ENCODE data around the gene TRIM56. TPM values are rescaled to one million over a fixed set of nuclear protein-coding genes. Genes with fewer than 3 reads are reported as not detected.
A peak's percentile ranks its signal among the peaks of the same experiment; 100 is the strongest.

TRIM56 gene
- total RNA-seq, 1 experiment from 2014 or later, result 23.1 TPM

DNA sequence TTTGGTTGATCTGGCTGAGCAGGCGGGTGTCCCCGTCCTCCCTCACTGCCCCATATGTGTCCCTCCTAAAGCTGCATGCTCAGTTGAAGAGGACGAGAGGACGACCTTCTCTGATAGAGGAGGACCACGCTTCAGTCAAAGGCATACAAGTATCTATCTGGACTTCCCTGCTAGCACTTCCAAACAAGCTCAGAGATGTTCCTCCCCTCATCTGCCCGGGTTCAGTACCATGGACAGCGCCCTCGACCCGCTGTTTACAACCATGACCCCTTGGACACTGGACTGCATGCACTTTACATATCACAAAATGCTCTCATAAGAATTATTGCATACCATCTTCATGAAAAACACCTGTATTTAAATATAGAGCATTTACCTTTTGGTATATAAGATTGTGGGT is 26.9 kb upstream of the TRIM56 start (continued):
- TF ChIP-seq, protein P1, sequence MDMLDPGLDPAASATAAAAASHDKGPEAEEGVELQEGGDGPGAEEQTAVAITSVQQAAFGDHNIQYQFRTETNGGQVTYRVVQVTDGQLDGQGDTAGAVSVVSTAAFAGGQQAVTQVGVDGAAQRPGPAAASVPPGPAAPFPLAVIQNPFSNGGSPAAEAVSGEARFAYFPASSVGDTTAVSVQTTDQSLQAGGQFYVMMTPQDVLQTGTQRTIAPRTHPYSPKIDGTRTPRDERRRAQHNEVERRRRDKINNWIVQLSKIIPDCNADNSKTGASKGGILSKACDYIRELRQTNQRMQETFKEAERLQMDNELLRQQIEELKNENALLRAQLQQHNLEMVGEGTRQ (CRISPR knock-in tag; IDR thresholded peaks at IDR 0.05), result no peak
- TF ChIP-seq ATF1 (CRISPR knock-in tag; IDR thresholded peaks at IDR 0.05), result no peak
- peak; percentile 23; the same call in 1 of the 2 replicates for TF ChIP-seq FOXP1 (CRISPR knock-in tag; IDR thresholded peaks at IDR 0.05; ENCODE audit: borderline replicate concordance)
- TF ChIP-seq OVOL2 (CRISPR knock-in tag; IDR thresholded peaks at IDR 0.05; ENCODE audit: borderline replicate concordance), result no peak
- TF ChIP-seq, protein P2, sequence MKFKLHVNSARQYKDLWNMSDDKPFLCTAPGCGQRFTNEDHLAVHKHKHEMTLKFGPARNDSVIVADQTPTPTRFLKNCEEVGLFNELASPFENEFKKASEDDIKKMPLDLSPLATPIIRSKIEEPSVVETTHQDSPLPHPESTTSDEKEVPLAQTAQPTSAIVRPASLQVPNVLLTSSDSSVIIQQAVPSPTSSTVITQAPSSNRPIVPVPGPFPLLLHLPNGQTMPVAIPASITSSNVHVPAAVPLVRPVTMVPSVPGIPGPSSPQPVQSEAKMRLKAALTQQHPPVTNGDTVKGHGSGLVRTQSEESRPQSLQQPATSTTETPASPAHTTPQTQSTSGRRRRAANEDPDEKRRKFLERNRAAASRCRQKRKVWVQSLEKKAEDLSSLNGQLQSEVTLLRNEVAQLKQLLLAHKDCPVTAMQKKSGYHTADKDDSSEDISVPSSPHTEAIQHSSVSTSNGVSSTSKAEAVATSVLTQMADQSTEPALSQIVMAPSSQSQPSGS (CRISPR knock-in tag; IDR thresholded peaks at IDR 0.05; ENCODE audit: borderline replicate concordance, low read depth), result 0 out of 2 replicates have a peak, but pooled peaks have one; percentile 27
- peak; percentile 87; the same call in 1 of the 2 replicates for TF ChIP-seq ETV6 (CRISPR knock-in tag; IDR thresholded peaks at IDR 0.05)
- TF ChIP-seq, protein P3, sequence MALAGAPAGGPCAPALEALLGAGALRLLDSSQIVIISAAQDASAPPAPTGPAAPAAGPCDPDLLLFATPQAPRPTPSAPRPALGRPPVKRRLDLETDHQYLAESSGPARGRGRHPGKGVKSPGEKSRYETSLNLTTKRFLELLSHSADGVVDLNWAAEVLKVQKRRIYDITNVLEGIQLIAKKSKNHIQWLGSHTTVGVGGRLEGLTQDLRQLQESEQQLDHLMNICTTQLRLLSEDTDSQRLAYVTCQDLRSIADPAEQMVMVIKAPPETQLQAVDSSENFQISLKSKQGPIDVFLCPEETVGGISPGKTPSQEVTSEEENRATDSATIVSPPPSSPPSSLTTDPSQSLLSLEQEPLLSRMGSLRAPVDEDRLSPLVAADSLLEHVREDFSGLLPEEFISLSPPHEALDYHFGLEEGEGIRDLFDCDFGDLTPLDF (CRISPR knock-in tag; IDR thresholded peaks at IDR 0.05), result 0 out of 2 replicates have a peak, but pooled peaks have one; percentile 62
- no peak for TF ChIP-seq ZNF423 (CRISPR knock-in tag; IDR thresholded peaks at IDR 0.05)
- TF ChIP-seq FOXK1 (CRISPR knock-in tag; IDR thresholded peaks at IDR 0.05), result peak; percentile 93
- TF ChIP-seq, protein P4, sequence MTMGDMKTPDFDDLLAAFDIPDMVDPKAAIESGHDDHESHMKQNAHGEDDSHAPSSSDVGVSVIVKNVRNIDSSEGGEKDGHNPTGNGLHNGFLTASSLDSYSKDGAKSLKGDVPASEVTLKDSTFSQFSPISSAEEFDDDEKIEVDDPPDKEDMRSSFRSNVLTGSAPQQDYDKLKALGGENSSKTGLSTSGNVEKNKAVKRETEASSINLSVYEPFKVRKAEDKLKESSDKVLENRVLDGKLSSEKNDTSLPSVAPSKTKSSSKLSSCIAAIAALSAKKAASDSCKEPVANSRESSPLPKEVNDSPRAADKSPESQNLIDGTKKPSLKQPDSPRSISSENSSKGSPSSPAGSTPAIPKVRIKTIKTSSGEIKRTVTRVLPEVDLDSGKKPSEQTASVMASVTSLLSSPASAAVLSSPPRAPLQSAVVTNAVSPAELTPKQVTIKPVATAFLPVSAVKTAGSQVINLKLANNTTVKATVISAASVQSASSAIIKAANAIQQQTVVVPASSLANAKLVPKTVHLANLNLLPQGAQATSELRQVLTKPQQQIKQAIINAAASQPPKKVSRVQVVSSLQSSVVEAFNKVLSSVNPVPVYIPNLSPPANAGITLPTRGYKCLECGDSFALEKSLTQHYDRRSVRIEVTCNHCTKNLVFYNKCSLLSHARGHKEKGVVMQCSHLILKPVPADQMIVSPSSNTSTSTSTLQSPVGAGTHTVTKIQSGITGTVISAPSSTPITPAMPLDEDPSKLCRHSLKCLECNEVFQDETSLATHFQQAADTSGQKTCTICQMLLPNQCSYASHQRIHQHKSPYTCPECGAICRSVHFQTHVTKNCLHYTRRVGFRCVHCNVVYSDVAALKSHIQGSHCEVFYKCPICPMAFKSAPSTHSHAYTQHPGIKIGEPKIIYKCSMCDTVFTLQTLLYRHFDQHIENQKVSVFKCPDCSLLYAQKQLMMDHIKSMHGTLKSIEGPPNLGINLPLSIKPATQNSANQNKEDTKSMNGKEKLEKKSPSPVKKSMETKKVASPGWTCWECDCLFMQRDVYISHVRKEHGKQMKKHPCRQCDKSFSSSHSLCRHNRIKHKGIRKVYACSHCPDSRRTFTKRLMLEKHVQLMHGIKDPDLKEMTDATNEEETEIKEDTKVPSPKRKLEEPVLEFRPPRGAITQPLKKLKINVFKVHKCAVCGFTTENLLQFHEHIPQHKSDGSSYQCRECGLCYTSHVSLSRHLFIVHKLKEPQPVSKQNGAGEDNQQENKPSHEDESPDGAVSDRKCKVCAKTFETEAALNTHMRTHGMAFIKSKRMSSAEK (CRISPR knock-in tag; IDR thresholded peaks at IDR 0.05; ENCODE audit: borderline replicate concordance), result no peak
- no peak; the same call in 1 of the 2 replicates for TF ChIP-seq SMAD3 (CRISPR knock-in tag; IDR thresholded peaks at IDR 0.05; ENCODE audit: borderline replicate concordance)
- 0 out of 2 replicates have a peak, but pooled peaks have one; percentile 53 for TF ChIP-seq NFE2L1 (CRISPR knock-in tag; IDR thresholded peaks at IDR 0.05)
- no peak for TF ChIP-seq EMX1 (CRISPR knock-in tag; IDR thresholded peaks at IDR 0.05)
- no peak for TF ChIP-seq SOX15 (CRISPR knock-in tag; IDR thresholded peaks at IDR 0.05)
- TF ChIP-seq, protein P5, sequence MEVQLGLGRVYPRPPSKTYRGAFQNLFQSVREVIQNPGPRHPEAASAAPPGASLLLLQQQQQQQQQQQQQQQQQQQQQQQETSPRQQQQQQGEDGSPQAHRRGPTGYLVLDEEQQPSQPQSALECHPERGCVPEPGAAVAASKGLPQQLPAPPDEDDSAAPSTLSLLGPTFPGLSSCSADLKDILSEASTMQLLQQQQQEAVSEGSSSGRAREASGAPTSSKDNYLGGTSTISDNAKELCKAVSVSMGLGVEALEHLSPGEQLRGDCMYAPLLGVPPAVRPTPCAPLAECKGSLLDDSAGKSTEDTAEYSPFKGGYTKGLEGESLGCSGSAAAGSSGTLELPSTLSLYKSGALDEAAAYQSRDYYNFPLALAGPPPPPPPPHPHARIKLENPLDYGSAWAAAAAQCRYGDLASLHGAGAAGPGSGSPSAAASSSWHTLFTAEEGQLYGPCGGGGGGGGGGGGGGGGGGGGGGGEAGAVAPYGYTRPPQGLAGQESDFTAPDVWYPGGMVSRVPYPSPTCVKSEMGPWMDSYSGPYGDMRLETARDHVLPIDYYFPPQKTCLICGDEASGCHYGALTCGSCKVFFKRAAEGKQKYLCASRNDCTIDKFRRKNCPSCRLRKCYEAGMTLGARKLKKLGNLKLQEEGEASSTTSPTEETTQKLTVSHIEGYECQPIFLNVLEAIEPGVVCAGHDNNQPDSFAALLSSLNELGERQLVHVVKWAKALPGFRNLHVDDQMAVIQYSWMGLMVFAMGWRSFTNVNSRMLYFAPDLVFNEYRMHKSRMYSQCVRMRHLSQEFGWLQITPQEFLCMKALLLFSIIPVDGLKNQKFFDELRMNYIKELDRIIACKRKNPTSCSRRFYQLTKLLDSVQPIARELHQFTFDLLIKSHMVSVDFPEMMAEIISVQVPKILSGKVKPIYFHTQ (CRISPR knock-in tag; IDR thresholded peaks at IDR 0.05), result no peak
- TF ChIP-seq TEAD1 (CRISPR knock-in tag; IDR thresholded peaks at IDR 0.05), result peak; percentile 72; the same call in 1 of the 2 replicates

DNA sequence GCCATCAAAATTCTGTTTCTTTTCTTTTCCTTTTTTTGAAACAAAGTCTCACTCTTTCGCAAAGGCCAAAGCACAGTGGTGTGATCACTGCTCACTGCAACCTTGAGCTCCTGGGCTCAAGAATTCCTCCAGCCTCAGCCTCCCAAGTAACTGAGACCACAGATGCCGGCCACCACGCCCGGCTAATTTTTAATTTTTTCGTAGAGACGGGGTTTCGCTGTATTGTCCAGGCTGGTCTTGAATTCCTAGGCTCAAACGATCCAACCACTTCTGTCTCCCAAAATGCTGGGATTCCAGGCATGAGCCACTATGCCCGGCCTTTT is 25.7 kb upstream of the TRIM56 start:
- ATAC-seq (no peak), DNase-seq (ENCODE audit: low spot score) (no peak)
- no peak overlapping the region for H3K27ac Mint-ChIP-seq
- no peaks in the 10 kb centered on the region for H3K36me3 Mint-ChIP-seq
- no peak overlapping the region for H3K4me3 Mint-ChIP-seq
- ChIA-PET POLR2A (interaction anchor here (0.7 kb wide), 2 partner anchors 169 to 623 kb away, joined by 4 to 6 read pairs; partner anchors contain the start of gene PPP1R35), CTCF (interaction anchor here (0.7 to 3.0 kb wide), 7 partner anchors 18 to 207 kb away, joined by 3 to 23 read pairs (median 5); partner anchors contain the start of genes ACHE and SLC12A9)
- H3K4me1 Mint-ChIP-seq, result peaks cover 2% of the 10 kb centered on the region; the same call in 1 of the 2 replicates
- peaks cover 28% of the 10 kb centered on the region for H3K27me3 Mint-ChIP-seq (ENCODE audit: low read depth)
- H3K9me3 Mint-ChIP-seq, result no peaks in the 10 kb centered on the region
- TF ChIP-seq, protein P6, sequence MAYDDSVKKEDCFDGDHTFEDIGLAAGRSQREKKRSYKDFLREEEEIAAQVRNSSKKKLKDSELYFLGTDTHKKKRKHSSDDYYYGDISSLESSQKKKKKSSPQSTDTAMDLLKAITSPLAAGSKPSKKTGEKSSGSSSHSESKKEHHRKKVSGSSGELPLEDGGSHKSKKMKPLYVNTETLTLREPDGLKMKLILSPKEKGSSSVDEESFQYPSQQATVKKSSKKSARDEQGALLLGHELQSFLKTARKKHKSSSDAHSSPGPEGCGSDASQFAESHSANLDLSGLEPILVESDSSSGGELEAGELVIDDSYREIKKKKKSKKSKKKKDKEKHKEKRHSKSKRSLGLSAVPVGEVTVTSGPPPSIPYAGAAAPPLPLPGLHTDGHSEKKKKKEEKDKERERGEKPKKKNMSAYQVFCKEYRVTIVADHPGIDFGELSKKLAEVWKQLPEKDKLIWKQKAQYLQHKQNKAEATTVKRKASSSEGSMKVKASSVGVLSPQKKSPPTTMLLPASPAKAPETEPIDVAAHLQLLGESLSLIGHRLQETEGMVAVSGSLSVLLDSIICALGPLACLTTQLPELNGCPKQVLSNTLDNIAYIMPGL (CRISPR knock-in tag; IDR thresholded peaks at IDR 0.05), result no peak
- TF ChIP-seq, protein P7, sequence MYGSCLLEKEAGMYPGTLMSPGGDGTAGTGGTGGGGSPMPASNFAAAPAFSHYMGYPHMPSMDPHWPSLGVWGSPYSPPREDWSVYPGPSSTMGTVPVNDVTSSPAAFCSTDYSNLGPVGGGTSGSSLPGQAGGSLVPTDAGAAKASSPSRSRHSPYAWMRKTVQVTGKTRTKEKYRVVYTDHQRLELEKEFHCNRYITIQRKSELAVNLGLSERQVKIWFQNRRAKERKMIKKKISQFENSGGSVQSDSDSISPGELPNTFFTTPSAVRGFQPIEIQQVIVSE (CRISPR knock-in tag; IDR thresholded peaks at IDR 0.05; ENCODE audit: borderline replicate concordance), result no peak
- TF ChIP-seq FOXP1 (CRISPR knock-in tag; IDR thresholded peaks at IDR 0.05; ENCODE audit: borderline replicate concordance) (no peak), MYBL2 (CRISPR knock-in tag; IDR thresholded peaks at IDR 0.05) (no peak)
- TF ChIP-seq, protein P5 (CRISPR knock-in tag; IDR thresholded peaks at IDR 0.05), result no peak
